Endothelial cell of umbilical vein (primary cell): ENCODE results near the gene DCTD. TPM values are rescaled to one million over a fixed set of nuclear protein-coding genes. Genes with fewer than 3 reads are reported as not detected.

ENCODE experiments used
- BruUV-seq: library from RNA; stranded (reverse); fragments of 400-500 nt; replicated peaks from 2 replicates; lab custom pipeline; 2021; lab: Mats Ljungman, UMichigan
- CTCF ChIA-PET: fragments of 300-600, 350-600 bp; sonication (Branson Sonifier 250); formaldehyde crosslinking; loops from one replicate; lab custom pipeline; 2021; ENCODE audit warnings: antibody characterized with exemption, inconsistent platforms; lab: Charles Lee
- POLR2A ChIA-PET: fragments of 300-600, 350-600 bp; sonication (Branson Sonifier 250); formaldehyde crosslinking; loops from one replicate; lab custom pipeline; 2021; ENCODE audit warnings: antibody characterized with exemption, inconsistent platforms; lab: Charles Lee
- DNase-seq: peaks from one replicate; pipeline ENCODE4 v3.0.0-alpha.2; 2011; ENCODE audit warnings: low read depth, low spot score
- FAIRE-seq: peaks from 2 replicates; lab custom pipeline; 2011; peaks lifted over from hg19 to GRCh38; lab: Jason Lieb, UNC
- H2AFZ ChIP-seq: 2 replicates; pipeline ENCODE4 v1.6.0; 2012; ENCODE audit warnings: low read depth, low read length, control low read depth, inconsistent platforms
- H3K27ac ChIP-seq: 2 replicates; pipeline ENCODE4 v1.5.1; 2011; ENCODE audit warnings: low read depth, mild to moderate bottlenecking, control low read depth, low read length, moderate library complexity; ENCODE audit not compliant: insufficient read depth
- H3K27me3 ChIP-seq, 2 experiments: 2 replicates each; pipeline versions ENCODE4 v1.6.0 to v1.6.1; 2011; ENCODE audit warnings: low read length in 2 of 2, mixed read lengths in 1 of 2; ENCODE audit not compliant: control insufficient read depth in 2 of 2, insufficient read depth in 2 of 2
- H3K36me3 ChIP-seq, 2 experiments: 2 replicates in 1 of 2; 3 replicates in 1 of 2; pipeline ENCODE4 v1.5.1; 2011; ENCODE audit warnings: low read length in 2 of 2, mild to moderate bottlenecking in 1 of 2, moderate library complexity in 1 of 2; ENCODE audit not compliant: control insufficient read depth in 2 of 2, insufficient read depth in 2 of 2; ENCODE audit errors: extremely low read depth in 1 of 2
- H3K4me1 ChIP-seq: 3 replicates; pipeline ENCODE4 v1.5.1; 2011; ENCODE audit warnings: mild to moderate bottlenecking, low read length; ENCODE audit not compliant: control insufficient read depth, insufficient read depth; ENCODE audit errors: extremely low read depth
- H3K4me2 ChIP-seq: 2 replicates; pipeline ENCODE4 v1.6.1; 2011; ENCODE audit warnings: low read length, control low read depth, mixed read lengths; ENCODE audit not compliant: insufficient read depth
- H3K4me3 ChIP-seq, 3 experiments: fragments of 200-600 bp in 1 of 3; sonication (generic), shearing (Covaris generic) in 1 of 3; replicated peaks in 1 of 3; 2 replicates each; pipeline ENCODE4 v1.5.1; 2011 to 2016; ENCODE audit warnings: control low read depth in 3 of 3, low read length in 3 of 3, mild to moderate bottlenecking in 2 of 3, inconsistent platforms in 1 of 3, low read depth in 1 of 3, moderate library complexity in 1 of 3; ENCODE audit not compliant: insufficient read depth in 1 of 3
- H3K79me2 ChIP-seq: 2 replicates; pipeline ENCODE4 v1.6.0; 2012; ENCODE audit warnings: low read length, inconsistent platforms; ENCODE audit not compliant: control insufficient read depth, insufficient read depth
- H3K9ac ChIP-seq: replicated peaks from 2 replicates; pipeline ENCODE3; 2011; ENCODE audit warnings: low read length, control low read depth; ENCODE audit not compliant: insufficient read depth; ENCODE audit errors: extremely low read depth
- H3K9me1 ChIP-seq: replicated peaks from 3 replicates; pipeline ENCODE4 v1.6.0; 2011; ENCODE audit warnings: mild to moderate bottlenecking, low read length; ENCODE audit not compliant: control insufficient read depth, insufficient read depth; ENCODE audit errors: extremely low read depth
- H3K9me3 ChIP-seq: replicated peaks from 2 replicates; pipeline ENCODE4 v1.5.1; 2012; ENCODE audit warnings: low read length, inconsistent platforms; ENCODE audit not compliant: control insufficient read depth, insufficient read depth
- H4K20me1 ChIP-seq: replicated peaks from 2 replicates; pipeline ENCODE3; 2011; ENCODE audit warnings: mild to moderate bottlenecking, low read length; ENCODE audit not compliant: control insufficient read depth, insufficient read depth; ENCODE audit errors: extremely low read depth
- EZH2 ChIP-seq: IDR thresholded peaks from 2 replicates; pipeline ENCODE4 v1.6.1; 2012; ENCODE audit warnings: borderline replicate concordance, low read depth, mild to moderate bottlenecking, moderate library complexity, low read length, inconsistent platforms; ENCODE audit not compliant: severe bottlenecking
- FOS ChIP-seq: IDR thresholded peaks from 2 replicates; pipeline ENCODE4 v1.6.1; 2011; ENCODE audit warnings: mild to moderate bottlenecking, low read length, moderate library complexity, borderline replicate concordance; ENCODE audit not compliant: insufficient read depth
- GATA2 ChIP-seq: IDR thresholded peaks from 2 replicates; pipeline ENCODE4 v1.7.0; 2011; ENCODE audit warnings: low read depth, mild to moderate bottlenecking, moderate library complexity, mixed read lengths, low read length; ENCODE audit not compliant: insufficient read length, insufficient read depth
- JUN ChIP-seq: IDR thresholded peaks from 2 replicates; pipeline ENCODE4 v1.6.1; 2011; ENCODE audit warnings: borderline replicate concordance, low read depth; ENCODE audit not compliant: insufficient read length, insufficient read depth
- MAX ChIP-seq: IDR thresholded peaks from 2 replicates; pipeline ENCODE4 v1.6.1; 2011; ENCODE audit not compliant: insufficient read depth, insufficient read length
- MYC ChIP-seq: IDR thresholded peaks from one replicate; pipeline ENCODE4 v1.6.1; 2011; ENCODE audit warnings: mild to moderate bottlenecking, low read depth, low read length
- dilution Hi-C: fragments of 300-500 bp; cut with MboI; formaldehyde crosslinking; loops from one replicate; pipeline ENCODE4 v1.15.0; 2019; ENCODE audit warnings: low sequenced_read_pairs; ENCODE audit not compliant: extremely low pct_ligation_motif_present
- intact Hi-C: fragments of 100-400 bp; cut with micrococcal nuclease; formaldehyde crosslinking; loops from one replicate; pipeline ENCODE4 v1.10.0; 2022
- polyA plus RNA-seq, 4 experiments: library from polyadenylated mRNA; depleted of rRNA in 3 of 4; stranded (reverse) in 3 of 4; unstranded in 1 of 4; fragments of >200 nt; gene quantifications; 2 replicates each; pipeline versions ENCODE4 v1.2.1 to v1.2.3, GENCODE V29; 2011 to 2012; ENCODE audit warnings: missing spikeins in 1 of 4
- total RNA-seq: library from RNA; stranded (reverse); gene quantifications from 2 replicates; pipeline ENCODE4 v1.2.3, GENCODE V29; 2021

The DCTD gene
- total and polyA plus RNA-seq, 2 donors (not counting 3 experiments of a cell fraction or from before 2014, with no cell fraction given), result 105 to 111 TPM

DNA sequence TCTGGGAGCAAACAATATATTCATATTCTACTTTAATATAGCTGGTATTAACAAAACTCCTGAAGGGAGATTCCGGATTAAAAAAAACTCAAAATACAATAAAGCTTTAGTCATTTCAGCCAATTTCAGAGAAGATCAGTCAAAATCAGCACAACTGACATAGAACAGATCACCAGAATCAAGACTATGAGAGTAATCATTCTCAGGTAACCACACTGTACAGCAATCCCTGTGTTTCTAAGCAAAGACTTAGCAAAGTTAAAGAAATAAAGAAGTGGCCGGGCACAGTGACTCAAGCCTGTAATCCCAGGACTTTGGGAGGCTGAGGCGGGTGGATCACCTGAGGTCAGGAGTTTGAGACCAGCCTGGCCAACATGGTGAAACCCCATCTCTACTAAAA, 9.1 kb downstream of the DCTD start:
- no peak for TF ChIP-seq MAX
- no peak for TF ChIP-seq EZH2
- TF ChIP-seq JUN, result no peak
- TF ChIP-seq MYC, result no peak
- H3K9me3 ChIP-seq, result no peaks in the 10 kb centered on the region
- no peak overlapping the region for H3K27ac ChIP-seq
- H3K9ac ChIP-seq, result no peak overlapping the region
- DNase-seq, result no peak
- no peaks in the 10 kb centered on the region for H4K20me1 ChIP-seq
- H3K79me2 ChIP-seq, result peaks cover 13% of the 10 kb centered on the region
- no peak overlapping the region for H3K4me3 ChIP-seq
- BruUV-seq, result no TSS peak
- ChIA-PET POLR2A (no interaction called here), CTCF (interaction anchor here (0.7 to 0.9 kb wide), 2 partner anchors 38 to 348 kb away, joined by 3 read pairs; no protein-coding TSS in a partner anchor)
- no peaks in the 10 kb centered on the region for H3K9me1 ChIP-seq
- H2AFZ ChIP-seq, result no peak overlapping the region
- H3K4me1 ChIP-seq, result no peaks in the 10 kb centered on the region
- dilution Hi-C loops, result loop anchor here (25.0 kb wide), 1 partner anchor 354 kb away; no protein-coding TSS in a partner anchor
- H3K27me3 ChIP-seq, result no peaks in the 10 kb centered on the region
- FAIRE-seq, result no peak
- no peak overlapping the region for H3K4me2 ChIP-seq
- intact Hi-C loops, result no loop called here
- peaks cover 2 to 18% of the 10 kb centered on the region in 2 experiments for H3K36me3 ChIP-seq

GRCh38 chr4:182907396-182907795, 9.8 kb downstream of the DCTD start:
- H3K27ac ChIP-seq, result no peak overlapping the region
- intact Hi-C loops (no loop called here), dilution Hi-C loops (loop anchor here (25.0 kb wide), 1 partner anchor 355 kb away; no protein-coding TSS in a partner anchor)
- ChIA-PET POLR2A (no interaction called here), CTCF (no interaction called here)
- no peak overlapping the region for H3K4me2 ChIP-seq
- BruUV-seq, result no TSS peak
- no peak overlapping the region for H3K9ac ChIP-seq
- no peak overlapping the region for H3K4me3 ChIP-seq
- H3K4me1 ChIP-seq, result no peaks in the 10 kb centered on the region
- H3K36me3 ChIP-seq, result peaks cover 2 to 18% of the 10 kb centered on the region in 2 experiments
- H4K20me1 ChIP-seq, result no peaks in the 10 kb centered on the region
- FAIRE-seq, result no peak
- no peaks in the 10 kb centered on the region for H3K27me3 ChIP-seq
- DNase-seq, result no peak
- no peak for TF ChIP-seq FOS
- TF ChIP-seq MYC, result no peak
- TF ChIP-seq EZH2, result no peak
- no peak for TF ChIP-seq GATA2
- H2AFZ ChIP-seq, result no peak overlapping the region
- H3K79me2 ChIP-seq, result peaks cover 10% of the 10 kb centered on the region
- H3K9me3 ChIP-seq, result no peaks in the 10 kb centered on the region
- H3K9me1 ChIP-seq, result no peaks in the 10 kb centered on the region
